ENCODE measurements around the gene RSL24D1.
A peak's percentile ranks its signal among the peaks of the same experiment; 100 is the strongest.

Gene RSL24D1

GRCh38 chr15:55197362-55197705, 593 bp upstream of the RSL24D1 start:
- Histone ChIP-seq H3K79me2 (ENCODE audit: insufficient read depth, low read length) (peaks cover 44% of the 10 kb centered on the region), H3K4me1 (ENCODE audit: insufficient read depth, low read length, poor library complexity, severe bottlenecking) (peaks cover 42% of the 10 kb centered on the region), H3K4me3 (ENCODE audit: low read length, poor library complexity, severe bottlenecking) (peak overlapping the region; percentile 92), H3K4me2 (ENCODE audit: low read depth, low read length, poor library complexity, severe bottlenecking) (peak overlapping the region; percentile 93), H3K9ac (ENCODE audit: low read depth, low read length, poor library complexity, severe bottlenecking) (peak overlapping the region; percentile 90), H3K36me3 (ENCODE audit: insufficient read depth, low read length) (peaks cover 7% of the 10 kb centered on the region; the same call in 1 of the 2 replicates), H3K9me3 (ENCODE audit: insufficient read depth, low read depth, low read length) (peaks cover 3% of the 10 kb centered on the region; the same call in 1 of the 2 replicates), H3F3A (ENCODE audit: low read depth) (no peaks in the 10 kb centered on the region; the same call in 1 of the 2 replicates), H3K27me3 (ENCODE audit: insufficient read depth, low read length, poor library complexity, severe bottlenecking) (no peaks in the 10 kb centered on the region), H3K9me2 (replicated peaks; ENCODE audit: low read depth, low read length) (no peaks in the 10 kb centered on the region), H4K20me1 (ENCODE audit: insufficient read depth, low read length, poor library complexity, severe bottlenecking) (peaks cover 43% of the 10 kb centered on the region), H2AFZ (ENCODE audit: low read length) (peak overlapping the region; percentile 97)
- TF ChIP-seq EZH2phosphoT487 (IDR thresholded peaks at IDR 0.05; ENCODE audit: borderline replicate concordance) = no peak
- TF ChIP-seq CTCF (conservative IDR thresholded peaks at IDR 0.05; ENCODE audit: low read length) = no peak; the same call in 1 of the 2 replicates

GRCh38 chr15:55195996-55196395, 745 bp downstream of the RSL24D1 start:
- Histone ChIP-seq H3K4me2 (ENCODE audit: low read depth, low read length, poor library complexity, severe bottlenecking) (peak overlapping the region; percentile 97), H2AFZ (ENCODE audit: low read length) (peak overlapping the region; percentile 86; the same call in 1 of the 2 replicates), H3F3A (ENCODE audit: low read depth) (no peaks in the 10 kb centered on the region; the same call in 1 of the 2 replicates), H4K20me1 (ENCODE audit: insufficient read depth, low read length, poor library complexity, severe bottlenecking) (peaks cover 56% of the 10 kb centered on the region), H3K36me3 (ENCODE audit: insufficient read depth, low read length) (peaks cover 14% of the 10 kb centered on the region; the same call in 1 of the 2 replicates), H3K4me3 (ENCODE audit: low read length, poor library complexity, severe bottlenecking) (peak overlapping the region; percentile 92), H3K9me3 (ENCODE audit: insufficient read depth, low read depth, low read length) (peaks cover 3% of the 10 kb centered on the region; the same call in 1 of the 2 replicates), H3K9ac (ENCODE audit: low read depth, low read length, poor library complexity, severe bottlenecking) (peak overlapping the region; percentile 90), H3K27me3 (ENCODE audit: insufficient read depth, low read length, poor library complexity, severe bottlenecking) (no peaks in the 10 kb centered on the region), H3K79me2 (ENCODE audit: insufficient read depth, low read length) (peaks cover 57% of the 10 kb centered on the region), H3K9me2 (replicated peaks; ENCODE audit: low read depth, low read length) (no peaks in the 10 kb centered on the region), H3K4me1 (ENCODE audit: insufficient read depth, low read length, poor library complexity, severe bottlenecking) (peaks cover 53% of the 10 kb centered on the region)
- TF ChIP-seq EZH2phosphoT487 (IDR thresholded peaks at IDR 0.05; ENCODE audit: borderline replicate concordance) (no peak), CTCF (conservative IDR thresholded peaks at IDR 0.05; ENCODE audit: low read length) (no peak)

GRCh38 chr15:55194256-55194655, 2.5 kb downstream of the RSL24D1 start:
- peaks cover 3% of the 10 kb centered on the region; the same call in 1 of the 2 replicates for H3K9me3 ChIP-seq (ENCODE audit: insufficient read depth, low read depth, low read length)
- H3K4me2 ChIP-seq (ENCODE audit: low read depth, low read length, poor library complexity, severe bottlenecking) = peak overlapping the region; percentile 97
- H2AFZ ChIP-seq (ENCODE audit: low read length) = no peak overlapping the region
- H3K9me2 ChIP-seq (replicated peaks; ENCODE audit: low read depth, low read length) = no peaks in the 10 kb centered on the region
- H3K36me3 ChIP-seq (ENCODE audit: insufficient read depth, low read length) = peaks cover 30% of the 10 kb centered on the region
- H3K4me3 ChIP-seq (ENCODE audit: low read length, poor library complexity, severe bottlenecking) = peak overlapping the region; percentile 92
- peaks cover 65% of the 10 kb centered on the region for H4K20me1 ChIP-seq (ENCODE audit: insufficient read depth, low read length, poor library complexity, severe bottlenecking)
- no peaks in the 10 kb centered on the region; the same call in 1 of the 2 replicates for H3F3A ChIP-seq (ENCODE audit: low read depth)
- TF ChIP-seq EZH2phosphoT487 (IDR thresholded peaks at IDR 0.05; ENCODE audit: borderline replicate concordance) (no peak), CTCF (conservative IDR thresholded peaks at IDR 0.05; ENCODE audit: low read length) (no peak)
- no peaks in the 10 kb centered on the region for H3K27me3 ChIP-seq (ENCODE audit: insufficient read depth, low read length, poor library complexity, severe bottlenecking)
- peak overlapping the region; percentile 90 for H3K9ac ChIP-seq (ENCODE audit: low read depth, low read length, poor library complexity, severe bottlenecking)
- H3K4me1 ChIP-seq (ENCODE audit: insufficient read depth, low read length, poor library complexity, severe bottlenecking) = peaks cover 61% of the 10 kb centered on the region
- H3K79me2 ChIP-seq (ENCODE audit: insufficient read depth, low read length) = peaks cover 74% of the 10 kb centered on the region

Data from Loucy (cell line).